MM.1S (cell line): Measurements from ENCODE around the gene CRNN.

Source experiments
- CTCF ChIP-seq: fragments of 300-600 bp; sonication (generic); IDR thresholded peaks from 2 replicates; pipeline ENCODE4 v1.5.1; 2016; ENCODE audit warnings: antibody characterized with exemption, low read length, mixed read lengths
- EZH2phosphoT487 ChIP-seq: fragments of 300-600 bp; sonication (generic); IDR thresholded peaks from 2 replicates; pipeline ENCODE4 v1.6.1; 2018; ENCODE audit warnings: antibody characterized with exemption, low read length

- no peak for TF ChIP-seq CTCF
- TF ChIP-seq EZH2phosphoT487: no peak
Observed at GRCh38 chr1:152380932-152381331, 33.1 kb downstream of the CRNN start.
